MCF 10A (cell line): ENCODE results near the gene RASEF. TPM values are rescaled to one million over a fixed set of nuclear protein-coding genes. Genes with fewer than 3 reads are reported as not detected.

Source experiments
- BruUV-seq: library from RNA; stranded (reverse); fragments of 400-500 nt; replicated peaks from 2 replicates; lab custom pipeline; 2021; lab: Mats Ljungman, UMichigan
- CTCF ChIA-PET: fragments of 300-600 bp; sonication (Branson Sonifier 250); formaldehyde crosslinking; extraction: SDS; loops from one replicate; lab custom pipeline; 2021; ENCODE audit warnings: antibody characterized with exemption, inconsistent platforms; lab: Yijun Ruan, JAX
- POLR2A ChIA-PET: fragments of 300-600, 350-650 bp; sonication (Branson Sonifier 250); formaldehyde crosslinking; extraction: SDS; loops from one replicate; lab custom pipeline; 2020; ENCODE audit warnings: antibody characterized with exemption, inconsistent platforms; lab: Yijun Ruan, JAX
- DNase-seq: peaks from one replicate; pipeline ENCODE4 v3.0.0-alpha.2; 2018; ENCODE audit not compliant: unreplicated experiment
- H3K27ac Mint-ChIP-seq: one replicate; pipeline ENCODE4 v1.8.0; 2022; ENCODE audit warnings: mild to moderate bottlenecking, low read depth, mixed read lengths; ENCODE audit not compliant: unreplicated experiment
- H3K27me3 Mint-ChIP-seq: one replicate; pipeline ENCODE4 v1.8.0; 2022; ENCODE audit warnings: mixed read lengths; ENCODE audit not compliant: insufficient read depth, unreplicated experiment
- H3K36me3 Mint-ChIP-seq: one replicate; pipeline ENCODE4 v1.8.0; 2022; ENCODE audit warnings: mild to moderate bottlenecking, moderate library complexity, mixed read lengths; ENCODE audit not compliant: insufficient read depth, unreplicated experiment
- H3K4me1 Mint-ChIP-seq: one replicate; pipeline ENCODE4 v1.8.0; 2022; ENCODE audit warnings: mixed read lengths; ENCODE audit not compliant: insufficient read depth, unreplicated experiment
- H3K4me3 Mint-ChIP-seq: one replicate; pipeline ENCODE4 v1.8.0; 2022; ENCODE audit warnings: mild to moderate bottlenecking, moderate library complexity, mixed read lengths; ENCODE audit not compliant: unreplicated experiment
- H3K9me3 Mint-ChIP-seq: one replicate; pipeline ENCODE4 v1.8.0; 2022; ENCODE audit warnings: mixed read lengths; ENCODE audit not compliant: unreplicated experiment
- intact Hi-C: fragments of 100-400 bp; cut with micrococcal nuclease; formaldehyde crosslinking; loops from 2 replicates; pipeline ENCODE4 v1.14.1; 2022
- total RNA-seq: library from RNA; stranded (reverse); gene quantifications from 2 replicates; pipeline ENCODE4 v1.2.3, GENCODE V29; 2022
- TF ChIP-seq, protein P1 (sequence below): fragments of 200-600 bp; IDR thresholded peaks from one replicate; pipeline ENCODE4 v1.8.0; 2022; ENCODE audit warnings: antibody characterized with exemption, mild to moderate bottlenecking; ENCODE audit not compliant: unreplicated experiment

Gene RASEF
- total RNA-seq, 1 experiment from 2014 or later, result 7.5 TPM

DNA sequence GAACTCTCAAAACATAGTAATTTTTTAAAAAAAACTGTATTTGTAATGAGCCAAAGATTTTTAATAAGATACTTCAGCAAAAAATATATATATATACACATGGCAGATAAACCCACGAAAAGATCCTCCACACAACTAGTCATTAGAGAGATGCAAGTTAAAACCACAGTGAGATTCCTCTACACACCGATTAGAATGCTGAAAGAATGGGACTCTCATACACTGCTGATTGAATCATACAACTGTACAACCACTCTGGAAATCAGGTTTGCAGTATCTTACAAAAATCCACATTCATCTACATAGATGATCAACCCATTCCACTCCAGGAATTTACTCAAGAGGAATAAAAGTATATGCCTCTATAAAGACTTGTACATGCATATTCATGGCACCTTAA is 43.7 kb downstream of the RASEF start:
- Mint-ChIP-seq H3K36me3 (peaks cover 4% of the 10 kb centered on the region), H3K27me3 (no peaks in the 10 kb centered on the region), H3K9me3 (no peaks in the 10 kb centered on the region), H3K4me1 (peaks cover 4% of the 10 kb centered on the region), H3K27ac (no peak overlapping the region), H3K4me3 (no peak overlapping the region)
- DNase-seq, result no peak
- CTCF ChIA-PET, result no interaction called here
- BruUV-seq, result no TSS peak
- intact Hi-C loops, result no loop called here
- TF ChIP-seq, protein P1, sequence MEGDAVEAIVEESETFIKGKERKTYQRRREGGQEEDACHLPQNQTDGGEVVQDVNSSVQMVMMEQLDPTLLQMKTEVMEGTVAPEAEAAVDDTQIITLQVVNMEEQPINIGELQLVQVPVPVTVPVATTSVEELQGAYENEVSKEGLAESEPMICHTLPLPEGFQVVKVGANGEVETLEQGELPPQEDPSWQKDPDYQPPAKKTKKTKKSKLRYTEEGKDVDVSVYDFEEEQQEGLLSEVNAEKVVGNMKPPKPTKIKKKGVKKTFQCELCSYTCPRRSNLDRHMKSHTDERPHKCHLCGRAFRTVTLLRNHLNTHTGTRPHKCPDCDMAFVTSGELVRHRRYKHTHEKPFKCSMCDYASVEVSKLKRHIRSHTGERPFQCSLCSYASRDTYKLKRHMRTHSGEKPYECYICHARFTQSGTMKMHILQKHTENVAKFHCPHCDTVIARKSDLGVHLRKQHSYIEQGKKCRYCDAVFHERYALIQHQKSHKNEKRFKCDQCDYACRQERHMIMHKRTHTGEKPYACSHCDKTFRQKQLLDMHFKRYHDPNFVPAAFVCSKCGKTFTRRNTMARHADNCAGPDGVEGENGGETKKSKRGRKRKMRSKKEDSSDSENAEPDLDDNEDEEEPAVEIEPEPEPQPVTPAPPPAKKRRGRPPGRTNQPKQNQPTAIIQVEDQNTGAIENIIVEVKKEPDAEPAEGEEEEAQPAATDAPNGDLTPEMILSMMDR, result no peak
- POLR2A ChIA-PET, result no interaction called here

DNA sequence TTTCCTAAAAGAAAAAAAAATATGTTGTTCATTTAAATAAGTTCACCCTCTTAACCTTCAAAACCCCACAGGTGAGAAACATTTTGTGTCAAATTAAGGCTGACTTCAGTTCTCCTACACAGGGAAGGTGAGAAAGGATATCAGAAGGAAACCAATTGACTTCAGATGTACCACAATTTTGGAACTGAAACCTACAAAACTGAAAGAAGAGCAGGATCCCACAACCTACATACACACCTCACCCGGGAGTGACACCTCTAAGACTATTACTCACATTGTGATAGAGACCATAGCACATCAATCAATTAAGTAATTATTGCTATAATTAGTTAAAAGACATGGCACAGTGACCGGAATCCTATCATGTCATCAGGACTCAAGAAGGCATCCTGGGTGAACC is 47.0 kb downstream of the RASEF start:
- Mint-ChIP-seq H3K9me3 (no peaks in the 10 kb centered on the region), H3K27ac (no peak overlapping the region), H3K36me3 (no peaks in the 10 kb centered on the region), H3K27me3 (no peaks in the 10 kb centered on the region), H3K4me3 (no peak overlapping the region), H3K4me1 (peaks cover 4% of the 10 kb centered on the region)
- DNase-seq, result no peak
- intact Hi-C loops, result no loop called here
- CTCF ChIA-PET, result no interaction called here
- POLR2A ChIA-PET, result interaction anchor here (0.6 kb wide), 1 partner anchor 1105 kb away, joined by 3 read pairs; no protein-coding TSS in a partner anchor
- no TSS peak for BruUV-seq
- TF ChIP-seq, protein P1, result no peak

DNA sequence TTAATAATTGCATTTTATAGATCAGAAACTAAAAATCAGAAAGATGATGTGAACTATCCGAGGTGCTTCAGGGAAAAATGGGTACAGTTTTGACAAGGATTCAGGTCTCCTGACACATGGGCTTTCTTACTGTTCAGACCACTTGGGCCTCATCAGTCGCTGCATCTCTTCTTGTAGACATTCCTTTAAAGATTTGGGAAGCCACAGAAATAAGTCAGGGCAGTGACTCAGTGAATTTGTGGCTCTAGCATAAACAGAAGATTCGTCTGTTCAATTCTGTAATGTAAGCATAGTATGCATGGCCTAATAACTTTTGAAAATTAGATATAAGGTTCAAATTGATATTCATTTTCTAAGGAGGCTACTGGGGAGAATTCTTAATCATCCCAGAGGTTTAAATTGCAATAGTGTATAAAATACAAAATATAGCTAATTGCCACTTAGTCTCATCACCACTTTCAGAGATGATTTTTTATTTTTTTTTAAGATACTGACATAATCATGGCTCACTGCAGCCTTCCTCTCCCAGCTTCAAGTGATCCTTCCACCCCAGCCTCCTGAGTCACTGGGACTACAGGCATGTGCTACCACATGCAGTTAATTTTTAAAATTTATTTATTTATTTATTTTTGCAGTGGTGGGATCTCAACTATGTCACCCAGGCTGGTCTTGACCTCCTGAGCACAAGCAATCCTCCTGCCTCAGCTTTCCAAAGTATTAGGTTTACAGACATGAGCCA is 48.9 kb downstream of the RASEF start:
- H3K4me1 Mint-ChIP-seq, result no peaks in the 10 kb centered on the region
- intact Hi-C loops, result no loop called here
- no peak overlapping the region for H3K4me3 Mint-ChIP-seq
- no peaks in the 10 kb centered on the region for H3K36me3 Mint-ChIP-seq
- H3K27me3 Mint-ChIP-seq, result no peaks in the 10 kb centered on the region
- ChIA-PET CTCF (interaction anchor here (0.6 kb wide), 1 partner anchor 948 kb away, joined by 3 read pairs; no protein-coding TSS in a partner anchor), POLR2A (interaction anchor here (1.0 to 2.9 kb wide), 2 partner anchors 8 to 13 kb away, joined by 3 to 11 read pairs; no protein-coding TSS in a partner anchor)
- BruUV-seq, result no TSS peak
- H3K9me3 Mint-ChIP-seq, result no peaks in the 10 kb centered on the region
- no peak for DNase-seq
- H3K27ac Mint-ChIP-seq, result peak overlapping the region; percentile 7
- TF ChIP-seq, protein P1, result no peak

DNA sequence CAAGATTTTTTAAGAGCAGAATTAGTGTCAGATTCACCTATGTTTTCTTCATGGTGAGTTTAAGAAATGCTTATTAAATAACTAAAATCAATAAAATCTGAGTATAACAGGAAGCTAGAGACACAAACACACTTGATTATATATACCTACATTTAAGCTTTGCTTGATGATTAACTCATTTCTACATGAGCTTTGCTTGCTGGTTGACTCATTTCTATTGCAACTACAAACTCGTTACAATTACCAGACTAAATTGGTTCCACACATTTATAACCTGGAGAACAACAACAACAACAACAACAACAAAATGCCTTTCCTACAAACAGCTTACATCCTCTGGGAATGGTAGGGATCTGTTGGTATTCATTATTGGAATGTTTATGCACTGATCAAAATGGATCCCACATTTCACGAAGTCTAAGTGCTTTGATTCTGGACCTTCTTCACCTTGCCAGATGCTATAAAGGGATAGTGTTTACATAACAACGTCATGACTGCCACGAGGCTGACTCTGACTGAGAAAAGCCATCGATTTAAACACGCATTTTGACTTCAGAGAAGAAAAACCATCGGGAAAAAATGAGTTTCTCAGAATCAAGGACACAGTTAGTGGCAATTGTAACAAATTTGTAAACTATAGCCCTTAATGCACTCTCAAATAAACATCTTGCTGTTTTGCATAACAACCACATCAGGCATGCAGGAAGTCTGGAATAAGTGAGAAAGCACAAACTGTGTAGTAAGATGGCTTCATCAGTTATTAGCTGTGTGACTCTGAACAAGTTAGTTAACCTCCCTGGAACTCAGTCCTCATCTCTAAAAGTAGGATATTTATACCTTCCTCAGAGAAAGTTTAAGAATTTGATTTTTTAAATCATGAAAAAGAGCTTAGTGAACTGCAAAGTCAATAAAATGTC is 49.8 kb downstream of the RASEF start:
- H3K4me3 Mint-ChIP-seq, result no peak overlapping the region
- TF ChIP-seq, protein P1, result no peak
- no peaks in the 10 kb centered on the region for H3K36me3 Mint-ChIP-seq
- BruUV-seq, result no TSS peak
- intact Hi-C loops, result no loop called here
- no peaks in the 10 kb centered on the region for H3K27me3 Mint-ChIP-seq
- H3K4me1 Mint-ChIP-seq, result no peaks in the 10 kb centered on the region
- DNase-seq, result no peak
- peak overlapping the region; percentile 7 for H3K27ac Mint-ChIP-seq
- CTCF ChIA-PET, result interaction anchor here (0.6 to 0.8 kb wide), 3 partner anchors 12 to 948 kb away, joined by 3 read pairs; no protein-coding TSS in a partner anchor
- POLR2A ChIA-PET, result interaction anchor here (0.6 to 2.9 kb wide), 7 partner anchors 7 to 993 kb away, joined by 3 to 11 read pairs (median 4); partner anchors contain the start of gene RASEF
- H3K9me3 Mint-ChIP-seq, result no peaks in the 10 kb centered on the region
